Body of pancreas (tissue), 4 donors: ENCODE results near the gene AKIRIN2.

Source experiments
- POLR2A ChIP-seq, 3 donors: fragments of 450-650 bp; IDR thresholded peaks; one replicate each; pipeline ENCODE4 v1.6.1; 2016; ENCODE audit warnings: antibody characterized with exemption in 3 of 3, mild to moderate bottlenecking in 2 of 3
- TF ChIP-seq, protein P1 (sequence below), 7 experiments: fragments of 450-650 bp in 4 of 7; fragments of 200-600 bp in 3 of 7; sonication (generic) in 3 of 7; IDR thresholded peaks; one replicate each; pipeline ENCODE4 v1.5.1; 2016 to 2019; ENCODE audit warnings: antibody characterized with exemption in 7 of 7

DNA sequence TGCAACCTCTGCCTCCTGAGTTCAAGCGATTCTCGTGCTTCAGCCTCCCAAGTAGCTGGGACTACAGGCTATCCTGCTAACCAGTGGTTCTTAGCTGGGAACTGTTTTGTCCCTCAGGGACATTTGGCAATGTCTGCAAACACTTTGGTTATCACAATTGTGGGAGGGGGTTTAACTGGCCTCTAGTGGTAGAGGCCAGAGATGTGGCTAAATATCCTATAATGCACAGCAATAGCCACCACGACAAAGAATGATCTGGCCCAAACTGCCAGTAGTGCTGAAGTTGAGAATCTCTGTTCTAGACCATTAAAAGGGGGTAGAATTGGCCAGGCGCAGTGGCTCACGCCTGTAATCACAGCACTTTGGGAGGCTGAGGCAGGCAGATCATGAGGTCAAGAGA lies 28.8 kb downstream of the AKIRIN2 start:
- TF ChIP-seq, protein P1, sequence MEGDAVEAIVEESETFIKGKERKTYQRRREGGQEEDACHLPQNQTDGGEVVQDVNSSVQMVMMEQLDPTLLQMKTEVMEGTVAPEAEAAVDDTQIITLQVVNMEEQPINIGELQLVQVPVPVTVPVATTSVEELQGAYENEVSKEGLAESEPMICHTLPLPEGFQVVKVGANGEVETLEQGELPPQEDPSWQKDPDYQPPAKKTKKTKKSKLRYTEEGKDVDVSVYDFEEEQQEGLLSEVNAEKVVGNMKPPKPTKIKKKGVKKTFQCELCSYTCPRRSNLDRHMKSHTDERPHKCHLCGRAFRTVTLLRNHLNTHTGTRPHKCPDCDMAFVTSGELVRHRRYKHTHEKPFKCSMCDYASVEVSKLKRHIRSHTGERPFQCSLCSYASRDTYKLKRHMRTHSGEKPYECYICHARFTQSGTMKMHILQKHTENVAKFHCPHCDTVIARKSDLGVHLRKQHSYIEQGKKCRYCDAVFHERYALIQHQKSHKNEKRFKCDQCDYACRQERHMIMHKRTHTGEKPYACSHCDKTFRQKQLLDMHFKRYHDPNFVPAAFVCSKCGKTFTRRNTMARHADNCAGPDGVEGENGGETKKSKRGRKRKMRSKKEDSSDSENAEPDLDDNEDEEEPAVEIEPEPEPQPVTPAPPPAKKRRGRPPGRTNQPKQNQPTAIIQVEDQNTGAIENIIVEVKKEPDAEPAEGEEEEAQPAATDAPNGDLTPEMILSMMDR (IDR thresholded peaks at IDR 0.05) = no peak
- no peak for TF ChIP-seq POLR2A (IDR thresholded peaks at IDR 0.05)
